WTC11 (cell line): Measurements from ENCODE around the gene NDE1.

Experiments used
- ATF6 ChIP-seq: sonication (generic); formaldehyde crosslinking; IDR thresholded peaks from 2 replicates; pipeline ENCODE4 v1.8.1; 2023; ENCODE audit warnings: mild to moderate bottlenecking, missing genetic modification reagents
- CTCF ChIP-seq: fragments of 200-600 bp; IDR thresholded peaks from 2 replicates; pipeline ENCODE4 v1.8.0; 2022; ENCODE audit warnings: antibody characterized with exemption
- E2F4 ChIP-seq: sonication (generic); formaldehyde crosslinking; IDR thresholded peaks from 2 replicates; pipeline ENCODE4 v1.8.1; 2022; ENCODE audit warnings: low read depth, mild to moderate bottlenecking, moderate library complexity, missing genetic modification reagents, borderline replicate concordance
- E2F5 ChIP-seq: sonication (generic); formaldehyde crosslinking; IDR thresholded peaks from 2 replicates; pipeline ENCODE4 v1.8.1; 2022; ENCODE audit warnings: mild to moderate bottlenecking, moderate library complexity, missing genetic modification reagents
- IRF1 ChIP-seq: sonication (generic); formaldehyde crosslinking; IDR thresholded peaks from 2 replicates; pipeline ENCODE4 v1.8.0; 2023; ENCODE audit warnings: missing genetic modification reagents
- NR1H2 ChIP-seq: sonication (generic); formaldehyde crosslinking; IDR thresholded peaks from 2 replicates; pipeline ENCODE4 v1.9.0; 2021; ENCODE audit warnings: mild to moderate bottlenecking, moderate library complexity, missing genetic modification reagents
- USF2 ChIP-seq: sonication (generic); formaldehyde crosslinking; IDR thresholded peaks from 2 replicates; pipeline ENCODE4 v1.8.1; 2023; ENCODE audit warnings: mild to moderate bottlenecking, missing genetic modification reagents, moderate library complexity
- ZNF423 ChIP-seq: fragments of 250-450 bp; sonication (Bioruptor Pico); IDR thresholded peaks from 2 replicates; pipeline ENCODE4 v2.1.2; 2022; ENCODE audit warnings: mild to moderate bottlenecking, moderate library complexity

- TF ChIP-seq USF2 (CRISPR knock-in tag) (peak; percentile 82), IRF1 (CRISPR knock-in tag) (no peak), CTCF (no peak), ZNF423 (CRISPR knock-in tag) (no peak), E2F4 (CRISPR knock-in tag) (no peak), ATF6 (CRISPR knock-in tag) (no peak), NR1H2 (CRISPR knock-in tag) (no peak), E2F5 (CRISPR knock-in tag) (no peak)
These were observed 6.7 kb upstream of the NDE1 start, which contains the start of gene MARF1 for GRCh38 chr16:15643048-15643945.
